Stimulated activated CD8-positive, alpha-beta memory T cell treated with anti-CD3 and anti-CD28 coated beads, Interleukin-7, amount 100 ng/mL, for 4 hours (primary cell): ENCODE results near the gene SPAG7.
A peak's percentile ranks its signal among the peaks of the same experiment; 100 is the strongest.

Experiments
- DNase-seq, 2 donors: peaks; one replicate each; pipeline ENCODE4 v3.0.0-alpha.2; 2020; ENCODE audit warnings: low read depth in 2 of 2

The SPAG7 gene

DNA sequence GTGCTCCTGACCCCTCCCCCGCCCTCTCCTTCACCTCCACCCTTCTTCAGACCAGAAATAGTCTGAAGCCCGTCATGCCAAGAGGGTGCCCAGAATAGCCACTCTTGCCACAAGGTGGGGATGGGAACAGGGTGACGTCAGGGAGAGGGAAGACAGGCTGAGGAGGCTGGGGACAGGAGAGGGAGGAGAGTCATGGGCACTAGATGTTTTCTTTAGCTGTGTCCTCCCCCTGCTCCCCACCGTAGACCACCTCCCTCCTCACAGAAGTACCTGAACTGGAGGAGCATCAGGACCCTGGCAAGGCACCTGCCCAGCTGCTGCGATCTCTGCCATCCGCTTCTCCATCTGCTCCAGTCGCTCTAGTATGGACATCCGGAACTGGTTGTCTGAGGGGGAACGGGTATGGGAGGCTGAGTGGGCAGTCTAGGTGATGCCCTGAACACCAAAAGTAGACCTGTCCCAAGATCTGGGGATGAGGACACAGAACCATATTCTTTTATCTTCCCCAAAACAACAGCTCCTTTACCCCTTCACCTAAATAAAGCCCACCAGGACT is 6.6 kb upstream of the SPAG7 start:
- DNase-seq: no peak

DNA sequence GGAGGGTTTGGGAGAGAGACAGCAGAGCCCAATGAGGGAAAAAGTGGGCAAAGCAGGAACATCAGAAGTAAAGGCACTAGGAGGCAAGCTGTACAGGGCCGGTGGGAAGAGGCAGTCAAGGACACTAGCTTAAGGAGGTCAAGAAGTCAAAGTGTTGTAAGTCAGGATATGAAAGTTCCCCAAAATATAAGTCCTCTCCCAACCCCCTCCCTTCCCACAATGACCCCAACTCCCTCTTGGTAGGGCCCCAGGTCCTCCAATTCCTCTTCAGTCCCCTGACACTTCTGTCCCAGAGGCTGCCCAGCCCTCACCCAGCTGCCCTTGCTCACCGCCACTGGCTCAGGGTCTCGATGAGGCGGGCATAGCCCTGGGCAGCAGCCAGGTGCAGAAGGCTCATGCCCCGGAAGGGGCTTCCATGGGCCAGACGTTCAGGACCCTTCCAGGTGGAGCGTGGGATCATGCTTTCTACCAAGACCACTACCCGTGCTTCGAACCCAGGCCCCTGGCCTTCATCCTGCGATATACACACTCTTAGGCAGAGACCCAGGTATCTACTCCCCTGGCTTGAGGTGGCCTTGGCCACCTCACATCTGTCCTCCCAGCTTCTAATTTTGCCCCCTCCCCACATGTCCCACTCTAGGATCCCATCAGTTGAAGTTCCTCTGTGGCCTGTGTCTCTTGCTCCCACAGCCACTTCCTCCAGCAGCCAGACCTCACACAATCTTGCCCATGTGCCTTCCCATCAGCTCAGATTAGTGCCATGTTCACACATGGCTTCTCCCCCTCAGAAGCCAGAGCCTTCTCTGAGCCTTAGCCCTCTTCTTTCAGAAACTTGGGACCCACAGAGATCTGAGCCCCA is 5.9 kb upstream of the SPAG7 start:
- DNase-seq: no peak

DNA sequence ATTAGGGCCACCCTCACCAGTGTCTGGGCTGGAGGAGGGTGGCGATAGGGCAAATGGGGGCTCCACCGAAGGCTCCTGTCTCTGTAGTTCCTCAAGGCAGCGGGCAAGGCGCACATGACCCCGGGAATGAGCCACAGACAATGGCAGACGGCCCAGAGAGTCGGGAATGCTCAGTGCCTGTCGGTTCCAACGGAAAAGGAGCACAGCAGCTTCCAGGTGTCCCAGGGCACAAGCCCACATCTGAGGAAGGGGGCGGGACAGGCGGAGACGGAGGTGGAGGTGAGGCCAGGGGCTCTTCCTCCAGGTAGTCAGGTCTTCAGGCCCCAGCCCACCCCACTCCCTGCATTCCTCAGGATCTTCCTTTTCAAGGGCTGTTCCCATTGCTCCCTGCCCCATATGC is 5.1 kb upstream of the SPAG7 start:
- DNase-seq: no peak

DNA sequence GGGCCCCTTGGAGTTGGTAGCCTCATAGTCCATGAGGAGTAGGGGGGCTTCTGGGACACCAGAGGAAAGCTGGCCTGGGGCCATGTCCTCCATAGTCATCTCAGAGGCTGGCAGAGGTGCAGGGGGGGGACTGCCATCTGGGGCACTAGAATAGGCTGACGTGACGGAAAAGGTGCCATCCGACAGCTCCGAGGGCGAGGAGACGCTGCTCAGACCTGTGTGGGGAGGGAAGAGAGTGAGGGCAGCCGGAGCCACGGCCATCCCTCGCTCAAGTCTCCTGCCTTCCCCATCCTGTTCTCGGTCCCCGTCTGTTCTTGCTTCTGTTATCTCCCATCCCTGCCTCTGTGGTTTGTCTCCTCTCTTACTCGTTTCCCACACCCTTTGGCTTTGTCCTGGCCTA is 4.7 kb upstream of the SPAG7 start:
- no peak for DNase-seq

DNA sequence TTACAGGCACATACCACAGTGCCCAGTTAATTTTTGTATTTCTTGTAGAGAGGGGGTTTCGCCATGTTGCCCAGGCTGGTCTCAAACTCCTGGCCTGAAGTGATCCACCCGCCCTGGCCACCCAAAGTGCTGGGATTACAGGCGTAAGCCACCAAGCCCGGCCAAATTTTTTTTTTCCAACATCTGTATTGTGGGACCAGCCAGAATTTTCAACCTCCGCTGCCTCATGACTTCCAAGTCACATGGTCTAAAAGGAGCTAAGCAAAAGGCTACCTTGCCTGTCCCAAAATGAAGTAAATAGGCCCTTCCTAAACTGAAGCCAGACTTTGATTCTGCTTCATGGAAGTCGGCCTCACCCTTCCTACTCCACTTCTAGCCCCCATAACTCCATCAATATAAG is 4.2 kb upstream of the SPAG7 start:
- DNase-seq: no peak

DNA sequence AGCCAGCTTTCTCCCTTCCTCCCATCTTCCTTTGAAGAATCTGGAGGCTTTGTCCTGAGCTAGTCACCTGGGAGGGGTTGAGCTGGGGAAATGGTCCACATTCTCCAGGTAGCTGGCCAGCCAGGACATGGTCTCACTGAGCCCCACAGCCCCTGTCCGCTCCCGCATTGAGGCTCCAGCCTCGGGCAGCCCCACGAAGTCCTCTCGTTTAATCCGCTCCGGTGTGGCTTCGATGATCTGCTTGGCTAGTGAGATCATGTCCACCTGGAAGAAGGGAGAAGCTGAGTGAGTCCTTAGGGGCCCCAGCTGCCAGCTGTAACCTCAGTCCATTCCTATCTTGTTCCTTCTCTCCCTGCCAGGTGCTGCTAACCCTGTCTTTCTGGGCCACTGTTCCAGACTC is 2.7 kb upstream of the SPAG7 start:
- DNase-seq: no peak

DNA sequence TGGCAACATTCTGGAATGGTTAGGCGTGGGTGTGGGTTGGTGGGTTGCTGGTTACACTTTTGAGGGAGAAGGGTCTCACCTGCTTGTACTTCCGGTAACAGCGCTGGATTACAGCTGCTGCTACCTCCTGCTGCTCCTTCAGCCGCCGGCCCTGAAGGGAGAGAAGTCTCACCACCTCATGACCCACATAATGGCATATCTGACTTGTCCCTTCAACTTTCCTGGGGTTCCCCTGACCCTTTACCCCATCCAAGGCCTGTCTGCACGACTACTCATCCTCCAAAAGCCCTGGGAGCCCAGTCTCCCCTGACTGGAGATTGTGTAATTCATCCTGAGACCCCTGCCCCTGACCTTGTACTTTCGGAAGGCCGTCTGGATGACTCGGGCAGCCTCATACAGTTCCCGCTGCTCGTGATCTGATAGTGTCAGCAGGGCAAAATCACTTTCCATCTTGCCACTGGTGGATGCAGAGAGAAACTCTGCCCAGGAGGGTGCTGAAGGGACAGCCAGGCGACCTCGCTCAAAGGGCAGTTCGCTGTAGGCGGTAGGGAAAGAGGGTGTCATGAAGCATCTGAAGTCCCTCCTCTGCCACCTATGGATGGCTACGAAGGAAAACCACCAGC is 2.0 kb upstream of the SPAG7 start:
- DNase-seq: no peak

DNA sequence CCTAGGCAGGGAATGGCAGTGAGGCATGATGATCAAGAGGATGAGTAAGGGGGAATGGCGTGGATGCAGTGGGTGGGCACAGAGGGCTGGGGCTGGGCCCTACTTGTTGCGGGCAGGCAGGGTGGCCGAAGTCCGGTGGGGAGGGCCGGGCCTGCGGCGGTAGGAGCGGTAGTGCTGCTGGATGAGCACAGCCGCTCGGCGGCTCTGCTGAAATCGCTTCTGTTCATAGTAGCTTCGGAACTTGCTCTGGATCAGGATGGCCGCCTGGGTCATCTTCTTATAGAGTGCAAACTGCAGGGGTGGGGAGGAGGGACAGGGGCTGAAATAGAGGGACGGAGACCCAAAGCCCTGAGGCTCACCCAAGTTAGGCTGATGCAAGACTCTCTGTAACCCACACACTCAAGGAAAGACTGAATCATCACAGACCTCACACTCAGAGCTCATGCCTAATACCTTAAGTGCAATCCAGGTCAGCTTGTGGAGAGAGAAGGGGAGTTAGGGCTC is 1.5 kb upstream of the SPAG7 start:
- no peak for DNase-seq

DNA sequence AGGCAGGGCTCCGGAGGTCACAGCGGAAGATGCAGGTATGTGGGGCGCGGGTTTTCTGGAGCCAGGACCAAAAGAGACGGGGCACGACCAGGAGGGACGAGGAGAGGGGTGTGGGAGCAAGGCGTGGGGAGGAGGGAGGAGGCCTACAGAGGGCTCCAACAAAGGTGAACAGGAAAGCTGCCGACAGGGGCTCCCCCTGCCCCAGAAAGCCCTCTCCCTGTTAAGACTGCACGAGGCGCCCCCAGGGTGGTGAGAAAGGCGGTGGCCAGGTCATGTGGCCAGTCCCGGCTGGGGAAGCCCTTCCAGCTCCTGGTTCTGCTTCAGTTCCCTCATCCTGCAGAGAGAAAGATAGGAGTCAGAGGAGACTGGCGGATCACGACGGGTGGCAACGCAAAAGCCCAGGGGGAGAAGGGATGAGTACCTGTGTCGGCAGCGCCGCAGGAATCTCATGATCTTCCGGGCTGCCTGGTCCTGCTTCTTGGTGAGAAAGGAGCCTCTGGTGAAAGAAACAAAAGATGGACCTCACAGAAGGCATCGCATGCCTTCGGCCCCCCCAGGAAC is 949 bp upstream of the SPAG7 start:
- DNase-seq: no peak

DNA sequence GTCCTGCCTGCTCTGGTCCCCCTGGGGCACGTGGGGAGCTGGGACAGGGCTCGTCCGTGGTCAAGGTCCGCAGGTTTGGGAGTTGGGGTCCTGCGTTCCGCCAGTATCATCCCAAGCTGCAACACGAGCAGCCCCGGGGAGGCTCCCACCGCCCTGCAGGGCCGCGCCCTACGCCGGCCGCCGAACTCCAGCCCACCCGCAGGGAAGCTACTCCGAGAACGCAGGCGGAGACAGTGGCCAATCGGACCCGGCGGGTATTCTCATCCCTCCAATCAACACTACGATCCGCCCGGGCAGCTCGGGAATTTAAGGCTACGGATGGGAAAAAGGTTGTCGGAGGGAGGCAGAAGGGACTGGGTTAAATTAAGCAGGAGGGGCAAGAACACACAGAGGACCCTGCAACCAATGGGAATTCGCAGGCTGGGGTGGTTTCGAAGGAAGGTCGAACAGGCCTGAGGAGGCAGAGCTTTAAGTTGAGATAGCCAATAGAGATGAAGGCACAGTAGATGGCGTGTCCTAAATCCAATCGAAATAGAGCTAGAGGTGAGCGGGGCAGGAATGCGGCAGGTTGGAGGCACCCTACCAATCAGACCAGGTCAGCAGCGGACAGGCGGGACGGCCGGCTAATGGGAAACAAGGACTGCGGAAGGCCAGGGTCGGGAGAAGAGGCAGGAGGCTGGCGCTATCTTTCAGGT is 626 bp downstream of the SPAG7 start:
- peak; percentile 92 to 94 for DNase-seq

DNA sequence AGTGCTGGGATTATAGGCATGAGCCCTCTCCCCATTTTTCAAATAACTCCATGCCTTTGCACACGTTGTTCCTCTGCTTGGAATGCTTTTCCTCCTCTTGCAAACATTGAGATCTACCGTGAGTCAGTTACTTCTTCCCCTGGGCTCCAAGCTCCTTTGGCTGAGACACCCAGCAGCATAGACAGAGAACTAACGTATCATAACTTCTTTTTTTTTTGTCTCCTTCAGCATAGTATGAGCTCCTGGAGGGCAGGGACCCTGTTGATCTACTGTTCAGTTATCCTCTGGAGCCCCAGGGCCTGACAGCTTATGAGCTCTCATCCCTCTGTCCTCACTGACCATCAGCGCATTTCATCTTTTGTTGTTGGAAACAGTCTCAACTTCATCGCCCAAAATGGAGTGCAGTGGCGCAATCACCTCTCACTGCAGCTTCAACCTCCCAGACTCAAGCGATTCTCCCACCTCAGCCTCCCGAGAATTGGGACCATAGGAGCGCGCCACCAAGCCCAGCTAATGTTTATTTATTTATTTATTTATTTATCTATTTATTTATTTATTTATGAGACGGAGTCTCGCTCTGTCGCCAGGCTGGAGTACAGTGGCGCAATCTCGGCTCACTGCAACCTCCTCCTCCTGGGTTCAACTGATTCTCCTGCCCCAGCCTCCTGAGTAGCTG is 2.2 kb downstream of the SPAG7 start:
- no peak for DNase-seq

DNA sequence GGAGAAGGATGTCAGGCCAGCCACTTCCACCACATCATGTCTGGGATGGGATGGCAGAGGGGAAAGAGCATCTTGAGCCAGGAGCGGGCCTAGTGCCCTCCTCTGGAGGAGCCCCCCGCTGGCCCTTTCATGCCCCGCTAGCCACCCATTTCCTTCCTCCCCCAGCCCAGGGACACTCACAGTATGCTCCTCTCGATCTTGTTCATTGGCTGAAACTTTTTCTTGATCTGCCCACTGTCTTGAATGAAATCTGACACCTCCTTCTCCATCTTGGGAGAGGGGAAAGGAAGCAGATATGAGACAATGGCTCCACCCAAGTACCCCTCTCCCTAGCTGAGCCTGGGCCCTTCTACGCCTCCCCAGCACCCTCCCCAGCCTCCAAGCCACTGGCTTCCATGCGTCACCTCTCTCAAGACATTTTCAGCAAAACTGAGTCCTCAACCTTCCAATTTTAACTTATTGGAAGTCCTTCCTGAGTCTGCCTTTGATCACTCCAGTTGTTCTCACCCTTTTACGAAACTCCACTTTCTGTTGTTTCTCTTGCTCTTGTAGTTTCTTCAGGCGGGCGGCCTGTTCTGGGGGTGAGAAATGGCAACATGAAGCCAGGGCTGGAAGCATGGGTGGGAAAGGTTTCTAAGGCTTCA is 7.2 kb downstream of the SPAG7 start:
- DNase-seq: no peak

DNA sequence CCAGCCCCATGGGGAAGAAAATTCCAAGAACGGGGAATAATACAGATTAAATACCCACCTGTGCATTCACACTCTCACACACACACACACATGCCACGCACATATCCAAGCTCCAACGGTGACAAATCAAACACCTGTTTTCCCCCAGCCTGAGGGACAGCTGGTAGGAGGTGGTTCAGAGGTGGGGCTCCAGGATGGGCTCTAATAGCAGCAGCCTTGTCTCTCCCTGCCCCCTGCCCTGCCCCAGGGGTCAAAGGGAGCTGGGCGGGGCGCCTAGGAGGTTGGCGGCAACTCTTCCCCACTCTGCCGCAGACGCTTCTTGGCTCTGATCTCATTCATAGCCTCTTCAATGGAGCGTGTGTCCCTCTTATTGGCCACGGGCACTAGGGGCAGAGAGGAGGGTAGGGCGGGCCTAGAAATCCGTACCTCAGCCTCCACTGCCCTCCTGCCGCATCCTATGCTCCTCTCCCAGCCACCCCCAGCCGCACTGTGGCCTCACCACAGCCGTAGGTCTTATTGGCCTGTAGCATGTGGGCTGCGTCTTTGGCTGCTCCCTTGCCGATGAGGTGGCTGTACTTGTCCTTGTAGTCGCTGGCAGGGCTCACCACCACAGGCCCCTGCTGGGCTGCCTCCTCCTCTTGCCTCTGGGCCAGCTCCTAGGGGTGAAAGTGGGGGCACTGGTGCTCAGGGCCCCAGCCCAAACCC is 8.2 kb downstream of the SPAG7 start:
- DNase-seq: no peak

DNA sequence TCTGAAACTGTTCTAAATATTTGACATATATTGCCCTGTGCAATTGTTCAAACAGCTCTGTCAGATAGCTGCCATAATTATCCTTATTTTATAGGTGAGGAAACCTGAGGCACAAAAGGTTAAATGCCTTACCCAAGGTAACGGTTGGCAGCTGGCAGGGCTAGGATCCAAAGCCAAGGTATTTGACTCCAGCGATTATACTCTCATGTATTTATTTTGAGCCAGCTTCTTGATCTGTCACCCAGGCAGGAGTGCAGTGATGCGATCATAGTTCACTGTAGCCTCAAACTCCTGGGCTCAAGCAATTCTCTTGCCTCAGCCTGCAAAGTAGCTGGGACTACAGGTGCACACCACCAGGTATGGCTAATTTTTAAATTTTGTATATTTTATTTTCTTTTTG is 9.5 kb downstream of the SPAG7 start:
- DNase-seq: no peak

DNA sequence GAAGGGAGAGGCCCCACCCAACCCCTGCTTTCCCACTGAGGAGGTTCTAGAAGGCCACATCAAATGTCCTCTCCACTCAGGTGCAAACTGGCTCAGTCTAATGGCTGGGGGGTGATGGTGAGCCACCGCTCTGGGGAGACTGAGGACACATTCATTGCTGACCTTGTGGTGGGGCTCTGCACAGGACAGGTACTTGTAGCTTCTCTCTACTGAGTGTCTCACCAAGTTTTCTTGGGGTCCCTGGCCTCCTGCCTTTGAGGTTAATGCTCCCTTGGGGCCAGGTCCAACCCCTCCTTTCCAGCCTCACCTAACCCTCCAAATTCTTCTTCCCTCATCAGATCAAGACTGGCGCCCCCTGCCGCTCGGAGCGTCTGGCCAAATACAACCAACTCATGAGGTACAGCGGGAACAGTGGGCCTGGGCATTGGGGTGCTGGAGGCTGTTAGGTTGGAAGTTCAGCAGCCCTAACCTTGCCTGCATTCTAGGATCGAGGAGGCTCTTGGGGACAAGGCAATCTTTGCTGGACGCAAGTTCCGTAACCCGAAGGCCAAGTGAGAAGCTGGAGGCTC is 11.0 kb downstream of the SPAG7 start:
- DNase-seq: no peak

DNA sequence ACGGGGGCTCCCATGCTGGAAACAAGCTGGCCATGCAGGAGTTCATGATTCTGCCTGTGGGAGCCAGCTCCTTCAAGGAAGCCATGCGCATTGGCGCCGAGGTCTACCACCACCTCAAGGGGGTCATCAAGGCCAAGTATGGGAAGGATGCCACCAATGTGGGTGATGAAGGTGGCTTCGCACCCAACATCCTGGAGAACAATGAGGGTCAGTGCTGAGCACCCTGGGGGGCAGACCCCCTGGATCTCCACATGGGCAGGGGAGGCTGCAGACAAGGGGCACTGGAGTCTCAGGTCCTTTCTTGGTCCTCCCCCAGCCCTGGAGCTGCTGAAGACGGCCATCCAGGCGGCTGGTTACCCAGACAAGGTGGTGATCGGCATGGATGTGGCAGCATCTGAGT is 12.5 kb downstream of the SPAG7 start:
- DNase-seq: no peak

DNA sequence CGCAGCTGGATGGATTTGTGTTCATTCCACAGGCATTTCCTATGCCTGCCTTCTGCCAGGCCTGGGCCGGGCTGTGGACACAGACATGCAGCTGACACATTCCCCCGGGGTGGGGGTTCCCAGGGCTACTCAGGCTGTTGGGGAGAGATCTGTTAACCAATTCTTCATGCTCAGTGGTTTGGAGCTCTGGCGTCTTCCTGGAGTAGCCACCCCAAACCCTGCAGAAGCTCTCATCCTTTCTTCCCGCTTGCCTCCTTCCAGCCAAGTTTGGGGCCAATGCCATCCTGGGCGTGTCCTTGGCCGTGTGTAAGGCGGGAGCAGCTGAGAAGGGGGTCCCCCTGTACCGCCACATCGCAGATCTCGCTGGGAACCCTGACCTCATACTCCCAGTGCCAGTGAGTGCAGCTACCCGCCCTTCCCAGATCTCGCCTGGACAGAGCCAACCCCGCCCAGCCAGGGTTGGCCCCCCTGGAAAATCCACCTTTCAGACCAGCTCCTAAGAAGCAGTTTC is 14.1 kb downstream of the SPAG7 start:
- no peak for DNase-seq

DNA sequence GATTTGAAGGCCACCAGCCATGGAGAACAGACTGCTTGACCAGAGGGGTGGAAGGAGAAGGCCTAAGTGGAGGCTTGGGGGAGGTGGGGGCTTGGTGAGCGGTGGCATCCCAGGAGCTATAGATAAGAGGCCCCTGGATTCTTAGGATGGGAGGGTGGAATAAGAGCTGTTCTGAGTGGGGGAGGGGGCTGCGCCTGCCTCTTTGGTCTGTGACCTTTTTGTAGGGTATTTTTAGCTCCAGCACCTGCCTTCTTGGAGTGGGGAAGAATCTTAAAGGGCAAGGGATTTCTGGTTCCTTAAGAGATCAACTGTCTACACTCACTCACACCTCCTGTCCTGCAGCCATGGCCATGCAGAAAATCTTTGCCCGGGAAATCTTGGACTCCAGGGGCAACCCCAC is 16.1 kb downstream of the SPAG7 start:
- no peak for DNase-seq

DNA sequence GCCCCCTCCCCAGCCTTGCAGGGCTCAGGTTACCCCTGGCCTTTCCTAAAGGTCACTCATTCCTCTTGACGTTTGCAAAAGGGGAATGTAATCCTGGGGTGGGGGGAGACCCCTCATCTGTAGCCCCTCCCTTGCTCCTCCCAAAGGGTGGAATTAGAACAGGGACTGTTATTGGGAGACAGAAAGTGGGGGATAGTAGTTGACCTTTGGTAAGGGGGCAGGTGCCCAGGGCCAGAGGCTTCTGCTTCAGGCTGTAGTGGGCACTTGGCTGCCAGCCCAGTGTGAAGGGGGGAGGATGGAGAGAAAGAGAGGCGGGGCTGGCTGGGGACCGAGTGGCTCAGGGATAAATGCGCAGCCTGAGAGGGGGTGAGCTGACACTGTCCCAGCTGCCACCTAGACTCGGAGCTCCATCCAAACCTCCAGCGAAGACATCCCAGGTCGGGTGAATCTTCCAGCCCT is 16.8 kb downstream of the SPAG7 start, which contains the start of gene ENO3:
Gene ENO3 (plus strand): TSS at position 374 of the 459 bp plus-strand sequence. CDS start 711 bp downstream, outside the sequence.
- no peak for DNase-seq
